ENCODE results near the gene TMEM95. TPM values are rescaled to one million over a fixed set of nuclear protein-coding genes. Genes with fewer than 3 reads are reported as not detected.

Gene TMEM95
- total RNA-seq, 1 donor from 2014 or later, result not detected

- no peak overlapping the region for H3K4me3 ChIP-seq (ENCODE audit: low read depth, low read length)
- TF ChIP-seq CTCF (IDR thresholded peaks at IDR 0.05; ENCODE audit: insufficient read depth, low read length, poor library complexity, severe bottlenecking), result no peak
- H3K27me3 ChIP-seq (ENCODE audit: control insufficient read depth, insufficient read depth, low read length), result no peaks in the 10 kb centered on the region
- H3K36me3 ChIP-seq (ENCODE audit: control insufficient read depth, insufficient read depth, low read length), result no peaks in the 10 kb centered on the region
- DNase-seq (ENCODE audit: low read depth), result no peak
Observed at GRCh38 chr17:7406235-7406825, 51.4 kb downstream of the TMEM95 start.

Other genes with a start within 250 kb of the TMEM95 start
- not detected in 2 replicates for gene ASGR2, start 240.3 kb upstream of the TMEM95 start, total RNA-seq
- 6.9 and 9.0 TPM in 2 replicates for gene ASGR1, start 175.8 kb upstream of the TMEM95 start, total RNA-seq
- 6.1 and 12.9 TPM in 2 replicates for gene DLG4, start 135.3 kb upstream of the TMEM95 start, total RNA-seq
- 219 and 344 TPM in 2 replicates for gene ACADVL, start 135.2 kb upstream of the TMEM95 start, total RNA-seq
- 57.1 and 69.8 TPM in 2 replicates for gene DVL2, start 120.6 kb upstream of the TMEM95 start, total RNA-seq
- 41.3 and 53.3 TPM in 2 replicates for gene PHF23, start 115.7 kb upstream of the TMEM95 start, total RNA-seq
- gene GABARAP, start 112.7 kb upstream of the TMEM95 start, total RNA-seq, result 277 and 595 TPM in 2 replicates
- gene CTDNEP1, start 103.4 kb upstream of the TMEM95 start, total RNA-seq, result 96.0 and 97.1 TPM in 2 replicates
- gene ELP5, start 102.9 kb upstream of the TMEM95 start, total RNA-seq, result 20.8 and 29.0 TPM in 2 replicates
- gene CLDN7, start 92.7 kb upstream of the TMEM95 start, total RNA-seq, result 248 and 250 TPM in 2 replicates
- gene SLC2A4, start 73.4 kb upstream of the TMEM95 start, total RNA-seq, result 0.38 and 1.1 TPM in 2 replicates
- gene YBX2, start 60.5 kb upstream of the TMEM95 start, total RNA-seq, result 0.08 and 0.48 TPM in 2 replicates
- gene EIF5A, start 47.5 kb upstream of the TMEM95 start, total RNA-seq, result 460 and 490 TPM in 2 replicates
- gene GPS2, start 39.8 kb upstream of the TMEM95 start, total RNA-seq, result 73.5 and 76.0 TPM in 2 replicates
- 16.3 and 29.9 TPM in 2 replicates for gene NEURL4, start 25.8 kb upstream of the TMEM95 start, total RNA-seq
- gene ACAP1, start 18.6 kb upstream of the TMEM95 start, total RNA-seq, result 0.14 and 3.6 TPM in 2 replicates
- gene KCTD11, start 3.0 kb upstream of the TMEM95 start, total RNA-seq, result 14.9 and 15.5 TPM in 2 replicates
- 4.0 and 13.3 TPM in 2 replicates for gene TNK1, start 25.9 kb downstream of the TMEM95 start, total RNA-seq
- 61.8 and 74.7 TPM in 2 replicates for gene PLSCR3, start 39.4 kb downstream of the TMEM95 start, total RNA-seq
- 66.9 and 77.1 TPM in 2 replicates for gene TMEM256, start 48.9 kb downstream of the TMEM95 start, total RNA-seq
- 8.3 and 8.4 TPM in 2 replicates for gene NLGN2, start 52.7 kb downstream of the TMEM95 start, total RNA-seq
- gene SPEM1, start 65.2 kb downstream of the TMEM95 start, total RNA-seq, result not detected in 2 replicates
- gene SPEM2, start 70.5 kb downstream of the TMEM95 start, total RNA-seq, result not detected in 2 replicates
- gene SPEM3, start 73.7 kb downstream of the TMEM95 start, total RNA-seq, result not detected in 2 replicates
- 31.7 and 34.9 TPM in 2 replicates for gene TMEM102, start 80.3 kb downstream of the TMEM95 start, total RNA-seq
- 1.5 and 1.8 TPM in 2 replicates for gene FGF11, start 84.4 kb downstream of the TMEM95 start, total RNA-seq
- 19.0 and 21.6 TPM in 2 replicates for gene CHRNB1, start 89.9 kb downstream of the TMEM95 start, total RNA-seq
- gene ZBTB4, start 124.5 kb downstream of the TMEM95 start, total RNA-seq, result 26.3 and 28.3 TPM in 2 replicates
- gene SLC35G6, start 126.3 kb downstream of the TMEM95 start, total RNA-seq, result not detected in 2 replicates
- gene POLR2A, start 129.2 kb downstream of the TMEM95 start, total RNA-seq, result 56.9 and 57.8 TPM in 2 replicates
- gene TNFSF12, start 193.9 kb downstream of the TMEM95 start, total RNA-seq, result 9.0 and 9.4 TPM in 2 replicates
- gene TNFSF13, start 203.6 kb downstream of the TMEM95 start, total RNA-seq, result 13.5 and 14.3 TPM in 2 replicates
- 107 and 109 TPM in 2 replicates for gene SENP3, start 206.8 kb downstream of the TMEM95 start, total RNA-seq
- gene CD68, start 224.5 kb downstream of the TMEM95 start, total RNA-seq, result 7.4 and 8.7 TPM in 2 replicates
- 161 and 187 TPM in 2 replicates for gene MPDU1, start 228.7 kb downstream of the TMEM95 start, total RNA-seq
- 1.8 and 3.4 TPM in 2 replicates for gene SOX15, start 234.9 kb downstream of the TMEM95 start, total RNA-seq

All from kidney epithelial cell (primary cell).